ENCODE measurements around the gene TEX9.

The TEX9 gene

GRCh38 chr15:56342653-56343052, 22.6 kb upstream of the TEX9 start:
- Histone ChIP-seq H3K36me3 (ENCODE audit: insufficient read depth, low read length) (no peaks in the 10 kb centered on the region), H3K27me3 (ENCODE audit: insufficient read depth, low read length) (no peaks in the 10 kb centered on the region), H3K27ac (ENCODE audit: low read depth, low read length) (no peak overlapping the region), H3K4me3 (ENCODE audit: low read length) (no peak overlapping the region), H3K4me1 (ENCODE audit: insufficient read depth, low read length) (peaks cover 2% of the 10 kb centered on the region; the same call in 1 of the 2 replicates), H3K9ac (ENCODE audit: low read depth, low read length) (no peak overlapping the region), H3K9me3 (ENCODE audit: insufficient read depth, low read depth, low read length) (no peaks in the 10 kb centered on the region)
- WGBS = 71% methylated on average over 1 of the region's 1 CpG

GRCh38 chr15:56343879-56344278, 21.3 kb upstream of the TEX9 start:
- WGBS = 100% methylated on average over 2 of the region's 2 CpGs
- Histone ChIP-seq H3K36me3 (ENCODE audit: insufficient read depth, low read length) (no peaks in the 10 kb centered on the region), H3K9me3 (ENCODE audit: insufficient read depth, low read depth, low read length) (no peaks in the 10 kb centered on the region), H3K4me3 (ENCODE audit: low read length) (no peak overlapping the region), H3K27me3 (ENCODE audit: insufficient read depth, low read length) (no peaks in the 10 kb centered on the region), H3K27ac (ENCODE audit: low read depth, low read length) (no peak overlapping the region), H3K9ac (ENCODE audit: low read depth, low read length) (no peak overlapping the region), H3K4me1 (ENCODE audit: insufficient read depth, low read length) (peaks cover 2% of the 10 kb centered on the region; the same call in 1 of the 2 replicates)

- Histone ChIP-seq H3K27me3 (ENCODE audit: insufficient read depth, low read length) (no peaks in the 10 kb centered on the region), H3K36me3 (ENCODE audit: insufficient read depth, low read length) (no peaks in the 10 kb centered on the region), H3K4me1 (ENCODE audit: insufficient read depth, low read length) (peaks cover 2% of the 10 kb centered on the region; the same call in 1 of the 2 replicates), H3K4me3 (ENCODE audit: low read length) (no peak overlapping the region), H3K27ac (ENCODE audit: low read depth, low read length) (no peak overlapping the region), H3K9me3 (ENCODE audit: insufficient read depth, low read depth, low read length) (no peaks in the 10 kb centered on the region), H3K9ac (ENCODE audit: low read depth, low read length) (no peak overlapping the region)
- 95% methylated on average over 2 of the region's 2 CpGs for WGBS
Measured at GRCh38 chr15:56344336-56344735, 20.9 kb upstream of the TEX9 start.

GRCh38 chr15:56346414-56346813, 18.8 kb upstream of the TEX9 start:
- Histone ChIP-seq H3K4me3 (ENCODE audit: low read length) (no peak overlapping the region), H3K27me3 (ENCODE audit: insufficient read depth, low read length) (no peaks in the 10 kb centered on the region), H3K36me3 (ENCODE audit: insufficient read depth, low read length) (no peaks in the 10 kb centered on the region), H3K4me1 (ENCODE audit: insufficient read depth, low read length) (peaks cover 11% of the 10 kb centered on the region), H3K9me3 (ENCODE audit: insufficient read depth, low read depth, low read length) (no peaks in the 10 kb centered on the region), H3K9ac (ENCODE audit: low read depth, low read length) (no peak overlapping the region), H3K27ac (ENCODE audit: low read depth, low read length) (no peak overlapping the region)
- 94% methylated on average over 3 of the region's 3 CpGs for WGBS

- no peaks in the 10 kb centered on the region for H3K27me3 ChIP-seq (ENCODE audit: insufficient read depth, low read length)
- no peak overlapping the region for H3K27ac ChIP-seq (ENCODE audit: low read depth, low read length)
- no peak overlapping the region for H3K4me3 ChIP-seq (ENCODE audit: low read length)
- no peaks in the 10 kb centered on the region for H3K9me3 ChIP-seq (ENCODE audit: insufficient read depth, low read depth, low read length)
- no peaks in the 10 kb centered on the region for H3K36me3 ChIP-seq (ENCODE audit: insufficient read depth, low read length)
- H3K4me1 ChIP-seq (ENCODE audit: insufficient read depth, low read length) = peaks cover 15% of the 10 kb centered on the region
- 98% methylated on average over 5 of the region's 6 CpGs for WGBS
- no peak overlapping the region for H3K9ac ChIP-seq (ENCODE audit: low read depth, low read length)
Measured at GRCh38 chr15:56349554-56349953, 15.7 kb upstream of the TEX9 start.

GRCh38 chr15:56351353-56351752, 13.9 kb upstream of the TEX9 start:
- no peak overlapping the region for H3K9ac ChIP-seq (ENCODE audit: low read depth, low read length)
- no peak overlapping the region for H3K4me3 ChIP-seq (ENCODE audit: low read length)
- H3K27ac ChIP-seq (ENCODE audit: low read depth, low read length) = peak overlapping the region; percentile 9; the same call in 1 of the 2 replicates
- 11% methylated on average over 1 of the region's 1 CpG for WGBS
- no peaks in the 10 kb centered on the region for H3K36me3 ChIP-seq (ENCODE audit: insufficient read depth, low read length)
- peaks cover 15% of the 10 kb centered on the region for H3K4me1 ChIP-seq (ENCODE audit: insufficient read depth, low read length)
- no peaks in the 10 kb centered on the region for H3K9me3 ChIP-seq (ENCODE audit: insufficient read depth, low read depth, low read length)
- no peaks in the 10 kb centered on the region for H3K27me3 ChIP-seq (ENCODE audit: insufficient read depth, low read length)

- peaks cover 15% of the 10 kb centered on the region for H3K4me1 ChIP-seq (ENCODE audit: insufficient read depth, low read length)
- no peaks in the 10 kb centered on the region for H3K9me3 ChIP-seq (ENCODE audit: insufficient read depth, low read depth, low read length)
- WGBS = 94% methylated on average over 12 of the region's 12 CpGs
Measured at GRCh38 chr15:56351957-56352506, 13.2 kb upstream of the TEX9 start.

GRCh38 chr15:56353119-56353518, 12.1 kb upstream of the TEX9 start:
- no peak overlapping the region for H3K4me3 ChIP-seq (ENCODE audit: low read length)
- H3K27me3 ChIP-seq (ENCODE audit: insufficient read depth, low read length) = no peaks in the 10 kb centered on the region
- peaks cover 15% of the 10 kb centered on the region for H3K4me1 ChIP-seq (ENCODE audit: insufficient read depth, low read length)
- no peaks in the 10 kb centered on the region for H3K36me3 ChIP-seq (ENCODE audit: insufficient read depth, low read length)
- WGBS = no CpG with 5 or more reads among the region's 1 CpG
- no peak overlapping the region for H3K27ac ChIP-seq (ENCODE audit: low read depth, low read length)
- no peaks in the 10 kb centered on the region for H3K9me3 ChIP-seq (ENCODE audit: insufficient read depth, low read depth, low read length)
- no peak overlapping the region for H3K9ac ChIP-seq (ENCODE audit: low read depth, low read length)

More at GRCh38 chr15:56351957-56352506, 13.2 kb upstream of the TEX9 start:
- Histone ChIP-seq H3K4me3 (ENCODE audit: low read length) (no peak overlapping the region), H3K36me3 (ENCODE audit: insufficient read depth, low read length) (no peaks in the 10 kb centered on the region), H3K27ac (ENCODE audit: low read depth, low read length) (no peak overlapping the region; the same call in 1 of the 2 replicates), H3K27me3 (ENCODE audit: insufficient read depth, low read length) (no peaks in the 10 kb centered on the region), H3K9ac (ENCODE audit: low read depth, low read length) (no peak overlapping the region)

- no peaks in the 10 kb centered on the region for H3K36me3 ChIP-seq (ENCODE audit: insufficient read depth, low read length)
- no peaks in the 10 kb centered on the region for H3K27me3 ChIP-seq (ENCODE audit: insufficient read depth, low read length)
- no peaks in the 10 kb centered on the region for H3K9me3 ChIP-seq (ENCODE audit: insufficient read depth, low read depth, low read length)
- H3K4me1 ChIP-seq (ENCODE audit: insufficient read depth, low read length) = peaks cover 15% of the 10 kb centered on the region
- H3K4me3 ChIP-seq (ENCODE audit: low read length) = no peak overlapping the region
- no peak overlapping the region for H3K27ac ChIP-seq (ENCODE audit: low read depth, low read length)
- H3K9ac ChIP-seq (ENCODE audit: low read depth, low read length) = no peak overlapping the region
Measured at GRCh38 chr15:56353740-56354139, 11.5 kb upstream of the TEX9 start.

GRCh38 chr15:56356616-56357015, 8.6 kb upstream of the TEX9 start:
- 0 out of 2 replicates have a peak, but pooled peaks cover 3% of the 10 kb centered on the region for H3K9me3 ChIP-seq (ENCODE audit: insufficient read depth, low read depth, low read length)
- no peaks in the 10 kb centered on the region for H3K27me3 ChIP-seq (ENCODE audit: insufficient read depth, low read length)
- H3K9ac ChIP-seq (ENCODE audit: low read depth, low read length) = no peak overlapping the region
- peaks cover 5% of the 10 kb centered on the region for H3K4me1 ChIP-seq (ENCODE audit: insufficient read depth, low read length)
- H3K4me3 ChIP-seq (ENCODE audit: low read length) = no peak overlapping the region
- no peak overlapping the region for H3K27ac ChIP-seq (ENCODE audit: low read depth, low read length)
- no peaks in the 10 kb centered on the region for H3K36me3 ChIP-seq (ENCODE audit: insufficient read depth, low read length)
- 97% methylated on average over 2 of the region's 2 CpGs for WGBS

GRCh38 chr15:56358604-56359003, 6.6 kb upstream of the TEX9 start:
- WGBS = 80% methylated on average over 7 of the region's 7 CpGs
- Histone ChIP-seq H3K36me3 (ENCODE audit: insufficient read depth, low read length) (no peaks in the 10 kb centered on the region), H3K9ac (ENCODE audit: low read depth, low read length) (no peak overlapping the region), H3K9me3 (ENCODE audit: insufficient read depth, low read depth, low read length) (0 out of 2 replicates have a peak, but pooled peaks cover 10% of the 10 kb centered on the region), H3K4me1 (ENCODE audit: insufficient read depth, low read length) (no peaks in the 10 kb centered on the region), H3K27ac (ENCODE audit: low read depth, low read length) (no peak overlapping the region), H3K4me3 (ENCODE audit: low read length) (no peak overlapping the region), H3K27me3 (ENCODE audit: insufficient read depth, low read length) (no peaks in the 10 kb centered on the region)

- Histone ChIP-seq H3K27ac (ENCODE audit: low read depth, low read length) (no peak overlapping the region), H3K4me1 (ENCODE audit: insufficient read depth, low read length) (peaks cover 16% of the 10 kb centered on the region; the same call in 1 of the 2 replicates), H3K36me3 (ENCODE audit: insufficient read depth, low read length) (no peaks in the 10 kb centered on the region), H3K9me3 (ENCODE audit: insufficient read depth, low read depth, low read length) (0 out of 2 replicates have a peak, but pooled peaks cover 10% of the 10 kb centered on the region), H3K4me3 (ENCODE audit: low read length) (no peak overlapping the region), H3K27me3 (ENCODE audit: insufficient read depth, low read length) (no peaks in the 10 kb centered on the region), H3K9ac (ENCODE audit: low read depth, low read length) (no peak overlapping the region)
- 88% methylated on average over 1 of the region's 1 CpG for WGBS
Measured at GRCh38 chr15:56361987-56362386, 3.2 kb upstream of the TEX9 start.

Measured in HUES64 (cell line).